B cell (primary cell): ENCODE data around the gene EGLN3.

Experiments
- EZH2 ChIP-seq: IDR thresholded peaks from 2 replicates; pipeline ENCODE4 v1.6.1; 2012; ENCODE audit warnings: borderline replicate concordance, low read depth, mild to moderate bottlenecking, moderate library complexity, low read length; ENCODE audit not compliant: insufficient read depth, poor library complexity, severe bottlenecking
- TF ChIP-seq, protein P1 (sequence below): fragments of 200-600 bp; IDR thresholded peaks from one replicate; pipeline ENCODE4 v1.8.0; 2022; ENCODE audit warnings: antibody characterized with exemption, mild to moderate bottlenecking

DNA sequence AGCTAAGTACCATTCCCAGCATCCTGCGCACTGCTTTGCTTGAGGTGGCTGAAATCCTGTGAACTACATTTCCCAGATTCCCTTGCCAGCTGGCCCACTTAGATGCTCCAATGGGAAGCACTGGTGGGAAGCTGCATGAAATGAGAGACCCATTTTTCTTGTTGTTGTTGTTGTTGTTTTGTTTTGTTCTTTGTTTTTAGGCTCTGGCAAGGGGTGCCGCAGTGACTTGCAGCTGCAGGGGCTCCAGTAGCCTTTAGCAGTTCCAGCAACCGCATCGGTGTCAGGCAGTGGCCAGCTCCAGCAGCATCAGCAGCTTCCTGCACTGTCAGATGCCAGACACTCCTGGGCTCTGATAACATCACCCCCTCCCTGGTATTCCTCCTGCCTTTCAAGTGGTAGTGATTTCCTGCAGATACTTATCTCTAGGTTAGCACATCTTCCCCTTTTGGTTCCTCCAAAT lies 8.8 kb upstream of the EGLN3 start:
- TF ChIP-seq, protein P1, sequence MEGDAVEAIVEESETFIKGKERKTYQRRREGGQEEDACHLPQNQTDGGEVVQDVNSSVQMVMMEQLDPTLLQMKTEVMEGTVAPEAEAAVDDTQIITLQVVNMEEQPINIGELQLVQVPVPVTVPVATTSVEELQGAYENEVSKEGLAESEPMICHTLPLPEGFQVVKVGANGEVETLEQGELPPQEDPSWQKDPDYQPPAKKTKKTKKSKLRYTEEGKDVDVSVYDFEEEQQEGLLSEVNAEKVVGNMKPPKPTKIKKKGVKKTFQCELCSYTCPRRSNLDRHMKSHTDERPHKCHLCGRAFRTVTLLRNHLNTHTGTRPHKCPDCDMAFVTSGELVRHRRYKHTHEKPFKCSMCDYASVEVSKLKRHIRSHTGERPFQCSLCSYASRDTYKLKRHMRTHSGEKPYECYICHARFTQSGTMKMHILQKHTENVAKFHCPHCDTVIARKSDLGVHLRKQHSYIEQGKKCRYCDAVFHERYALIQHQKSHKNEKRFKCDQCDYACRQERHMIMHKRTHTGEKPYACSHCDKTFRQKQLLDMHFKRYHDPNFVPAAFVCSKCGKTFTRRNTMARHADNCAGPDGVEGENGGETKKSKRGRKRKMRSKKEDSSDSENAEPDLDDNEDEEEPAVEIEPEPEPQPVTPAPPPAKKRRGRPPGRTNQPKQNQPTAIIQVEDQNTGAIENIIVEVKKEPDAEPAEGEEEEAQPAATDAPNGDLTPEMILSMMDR, result no peak
- no peak for TF ChIP-seq EZH2
